HG03354 (cell line): Measurements from ENCODE around the gene ZFR.
A peak's percentile ranks its signal among the peaks of the same experiment; 100 is the strongest.

Experiments
- ATAC-seq: cut with Tn5 transposase; IDR thresholded peaks from one replicate; pipeline ENCODE4 v1.9.1; 2021; ENCODE audit warnings: mild to moderate bottlenecking; ENCODE audit not compliant: unreplicated experiment, poor library complexity, severe bottlenecking

Gene ZFR

GRCh38 chr5:32444431-32445286 lies at the start of gene ZFR:
TSS of gene ZFR (minus strand) at chr5:32444740. CDS start at chr5:32444658, 82 bp downstream.
- ATAC-seq: peak; percentile 81

- ATAC-seq: no peak
Observed at GRCh38 chr5:32490972-32491557, 46.5 kb upstream of the ZFR start.

GRCh38 chr5:32489791-32490562 lies 45.4 kb upstream of the ZFR start:
- peak; percentile 64 for ATAC-seq

GRCh38 chr5:32487424-32487823 lies 42.9 kb upstream of the ZFR start:
- ATAC-seq: no peak

- no peak for ATAC-seq
Observed at GRCh38 chr5:32487008-32487407, 42.5 kb upstream of the ZFR start.

- ATAC-seq: no peak
Observed at GRCh38 chr5:32482193-32482592, 37.7 kb upstream of the ZFR start.

GRCh38 chr5:32479096-32479495 lies 34.6 kb upstream of the ZFR start:
- ATAC-seq: no peak

- ATAC-seq: no peak
Observed at GRCh38 chr5:32476891-32477290, 32.4 kb upstream of the ZFR start.

- ATAC-seq: no peak
Observed at GRCh38 chr5:32475334-32476097, 31.0 kb upstream of the ZFR start.

GRCh38 chr5:32474209-32474854 lies 29.8 kb upstream of the ZFR start:
- ATAC-seq: no peak

GRCh38 chr5:32473072-32473471 lies 28.5 kb upstream of the ZFR start:
- no peak for ATAC-seq

GRCh38 chr5:32471784-32472183 lies 27.2 kb upstream of the ZFR start:
- ATAC-seq: no peak

- no peak for ATAC-seq
Observed at GRCh38 chr5:32465076-32465475, 20.5 kb upstream of the ZFR start.

GRCh38 chr5:32462618-32463017 lies 18.1 kb upstream of the ZFR start:
- ATAC-seq: no peak

- ATAC-seq: no peak
Observed at GRCh38 chr5:32461441-32462120, 17.0 kb upstream of the ZFR start.

- ATAC-seq: no peak
Observed at GRCh38 chr5:32460702-32461101, 16.2 kb upstream of the ZFR start.

- ATAC-seq: no peak
Observed at GRCh38 chr5:32458880-32459495, 14.4 kb upstream of the ZFR start.

GRCh38 chr5:32455311-32455710 lies 10.8 kb upstream of the ZFR start:
- ATAC-seq: no peak
